Vagina (tissue), 2 donors: ENCODE measurements around the gene LRMDA.

Source experiments
- CTCF ChIP-seq, 3 experiments: fragments of 450-650 bp in 2 of 3; fragments of 200-600 bp in 1 of 3; sonication (generic) in 1 of 3; IDR thresholded peaks; one replicate each; pipeline ENCODE4 v1.5.1; 2017 to 2019; ENCODE audit warnings: antibody characterized with exemption in 3 of 3, mild to moderate bottlenecking in 2 of 3, moderate library complexity in 2 of 3
- POLR2AphosphoS5 ChIP-seq, 2 donors: sonication (generic); formaldehyde crosslinking; IDR thresholded peaks; one replicate each; pipeline ENCODE4 v1.9.0; 2017; ENCODE audit warnings: antibody characterized with exemption in 2 of 2, mild to moderate bottlenecking in 2 of 2, low read depth in 1 of 2; ENCODE audit not compliant: insufficient read depth in 1 of 2

GRCh38 chr10:76160446-76161300 is 729.2 kb downstream of the LRMDA start:
- TF ChIP-seq CTCF (IDR thresholded peaks at IDR 0.05) = no peak
- TF ChIP-seq POLR2AphosphoS5 (IDR thresholded peaks at IDR 0.05; ENCODE audit: insufficient read depth in 1 of 2, low read depth in 1 of 2) = no peak
